ENCODE results near the gene CTDSP2. TPM values are rescaled to one million over a fixed set of nuclear protein-coding genes. Genes with fewer than 3 reads are reported as not detected.

CTDSP2 gene
- polyA plus RNA-seq, 3 donors = 59.1 to 148 (median 70.2) TPM

GRCh38 chr12:57869927-57870318 lies 23.4 kb upstream of the CTDSP2 start:
- peaks cover 18 to 21% of the 10 kb centered on the region in 2 donors for H3K4me1 ChIP-seq (ENCODE audit: control insufficient read depth in 1 of 2, insufficient read depth in 2 of 2, low read length in 2 of 2)
- H3K4me1 Mint-ChIP-seq = peaks cover 17% of the 10 kb centered on the region
- no peaks in the 10 kb centered on the region for H3K79me2 ChIP-seq (ENCODE audit: insufficient read depth, low read length)
- H3K4me2 ChIP-seq (replicated peaks; ENCODE audit: extremely low read depth, low read length, poor library complexity, severe bottlenecking) = no peak overlapping the region
- no peak overlapping the region for H3K27ac Mint-ChIP-seq
- peaks cover 0 to 4% (median 3%) of the 10 kb centered on the region in 3 donors for H3K27me3 Mint-ChIP-seq (ENCODE audit: low read depth in 3 of 3)
- no peak overlapping the region for H3K4me3 ChIP-seq (replicated peaks in 1 of 3; ENCODE audit: low read depth in 2 of 3, low read length in 3 of 3)
- intact Hi-C loops (cut with micrococcal nuclease) = no loop called here
- H3K9me3 Mint-ChIP-seq = peaks cover 0 to 2% (median 0%) of the 10 kb centered on the region in 7 donors
- H2AFZ ChIP-seq (ENCODE audit: insufficient read depth, low read depth, low read length, poor library complexity, severe bottlenecking) = no peak overlapping the region
- no peaks in the 10 kb centered on the region for H4K20me1 ChIP-seq (ENCODE audit: insufficient read depth, low read length)
- DNase-seq = no peak
- 95% methylated on average over 8 of the region's 8 CpGs for WGBS (ENCODE audit: insufficient coverage)
- no peaks in the 10 kb centered on the region for H3K27me3 ChIP-seq (ENCODE audit: control insufficient read depth in 2 of 2, insufficient read depth in 2 of 2, low read length in 2 of 2)
- no peaks in the 10 kb centered on the region for H3K9me3 ChIP-seq (replicated peaks in 1 of 2; ENCODE audit: control insufficient read depth in 1 of 2, insufficient read depth in 1 of 2, low read length in 2 of 2)
- H3K36me3 Mint-ChIP-seq = no peaks in the 10 kb centered on the region
- H3K27ac ChIP-seq (ENCODE audit: low read depth in 1 of 2, low read length in 2 of 2) = no peak overlapping the region
- H3K9ac ChIP-seq (ENCODE audit: insufficient read depth, low read length, poor library complexity, severe bottlenecking) = no peak overlapping the region
- no peak overlapping the region for H3K4me3 Mint-ChIP-seq
- no peak for TF ChIP-seq CTCF (IDR thresholded peaks at IDR 0.05)
- no peaks in the 10 kb centered on the region for H3K36me3 ChIP-seq (replicated peaks in 1 of 2; ENCODE audit: control insufficient read depth in 1 of 2, insufficient read depth in 2 of 2, low read length in 2 of 2)

GRCh38 chr12:57869298-57869926 lies 22.9 kb upstream of the CTDSP2 start:
- Histone ChIP-seq H3K9me3 (replicated peaks in 1 of 2; ENCODE audit: control insufficient read depth in 1 of 2, insufficient read depth in 1 of 2, low read length in 2 of 2) (no peaks in the 10 kb centered on the region), H3K36me3 (replicated peaks in 1 of 2; ENCODE audit: control insufficient read depth in 1 of 2, insufficient read depth in 2 of 2, low read length in 2 of 2) (no peaks in the 10 kb centered on the region), H3K4me1 (ENCODE audit: control insufficient read depth in 1 of 2, insufficient read depth in 2 of 2, low read length in 2 of 2) (peaks cover 18 to 23% of the 10 kb centered on the region in 2 donors), H3K4me2 (replicated peaks; ENCODE audit: extremely low read depth, low read length, poor library complexity, severe bottlenecking) (no peak overlapping the region), H3K27me3 (ENCODE audit: control insufficient read depth in 2 of 2, insufficient read depth in 2 of 2, low read length in 2 of 2) (peaks cover 0 to 1% of the 10 kb centered on the region in 2 donors), H3K79me2 (ENCODE audit: insufficient read depth, low read length) (no peaks in the 10 kb centered on the region), H2AFZ (ENCODE audit: insufficient read depth, low read depth, low read length, poor library complexity, severe bottlenecking) (no peak overlapping the region), H3K4me3 (replicated peaks in 1 of 3; ENCODE audit: low read depth in 2 of 3, low read length in 3 of 3) (no peak overlapping the region), H3K27ac (ENCODE audit: low read depth in 1 of 2, low read length in 2 of 2) (no peak overlapping the region), H4K20me1 (ENCODE audit: insufficient read depth, low read length) (no peaks in the 10 kb centered on the region), H3K9ac (ENCODE audit: insufficient read depth, low read length, poor library complexity, severe bottlenecking) (no peak overlapping the region)
- Mint-ChIP-seq H3K36me3 (no peaks in the 10 kb centered on the region), H3K27me3 (ENCODE audit: low read depth in 3 of 3) (peaks cover 2 to 6% (median 3%) of the 10 kb centered on the region in 3 donors), H3K27ac (peak overlapping the region in 2 of 7 donors; percentile 1 to 82), H3K4me3 (no peak overlapping the region), H3K9me3 (peaks cover 0 to 2% (median 0%) of the 10 kb centered on the region in 7 donors), H3K4me1 (peaks cover 17% of the 10 kb centered on the region)
- TF ChIP-seq CTCF (IDR thresholded peaks at IDR 0.05) = no peak
- intact Hi-C loops (cut with micrococcal nuclease) = no loop called here
- DNase-seq = no peak
- WGBS (ENCODE audit: insufficient coverage) = 98% methylated on average over 7 of the region's 11 CpGs
